K562 (cell line): Measurements from ENCODE around the gene SIGLEC11. TPM values are rescaled to one million over a fixed set of nuclear protein-coding genes. Genes with fewer than 3 reads are reported as not detected.
A peak's percentile ranks its signal among the peaks of the same experiment; 100 is the strongest.

ENCODE experiments used
- GABPB2 ChIP-seq: fragments of 250-450 bp; sonication (Bioruptor Pico); conservative IDR thresholded peaks from 2 replicates; pipeline ENCODE4 v1.5.1; 2021; ENCODE audit warnings: mild to moderate bottlenecking
- KLF13 ChIP-seq: fragments of 450-650 bp; IDR thresholded peaks from 2 replicates; pipeline ENCODE4 v1.6.1; 2016; ENCODE audit warnings: missing genetic modification characterization, low read depth, mild to moderate bottlenecking, missing compliant biosample characterization, moderate library complexity, borderline replicate concordance
- NR4A1 ChIP-seq, 2 experiments: fragments of 250-450 bp in 1 of 2; fragments of 450-650 bp in 1 of 2; sonication (Bioruptor Pico) in 1 of 2; IDR thresholded peaks; 2 replicates each; pipeline versions ENCODE4 v1.4.0 to v1.6.1; 2016 to 2020; ENCODE audit warnings: mild to moderate bottlenecking in 2 of 2, missing compliant biosample characterization in 1 of 2, missing genetic modification characterization in 1 of 2, moderate library complexity in 1 of 2
- PCBP2 ChIP-seq: fragments of 200-400 bp; formaldehyde crosslinking; IDR thresholded peaks from 2 replicates; pipeline ENCODE4 v1.6.1; 2018; ENCODE audit warnings: low read length, low read depth, mild to moderate bottlenecking, moderate library complexity; ENCODE audit not compliant: poor library complexity, severe bottlenecking
- RBFOX2 ChIP-seq: fragments of 200-400 bp; formaldehyde crosslinking; IDR thresholded peaks from 2 replicates; pipeline ENCODE4 v1.6.1; 2017; ENCODE audit warnings: low read depth, mild to moderate bottlenecking, low read length, moderate library complexity
- TAF7 ChIP-seq: fragments of 450-650 bp; IDR thresholded peaks from 2 replicates; pipeline ENCODE4 v1.6.1; 2016; ENCODE audit warnings: missing genetic modification characterization, missing compliant biosample characterization
- ZNF174 ChIP-seq: fragments of 250-450 bp; sonication (Bioruptor Pico); IDR thresholded peaks from 2 replicates; pipeline ENCODE4 v1.4.0; 2020; ENCODE audit warnings: mild to moderate bottlenecking
- ZNF408 ChIP-seq: fragments of 250-450 bp; sonication (Bioruptor Pico); IDR thresholded peaks from 2 replicates; pipeline ENCODE4 v1.4.0; 2020; ENCODE audit warnings: low read depth, mild to moderate bottlenecking, moderate library complexity
- polyA plus RNA-seq, 8 experiments: library from polyadenylated mRNA; depleted of rRNA in 4 of 8; stranded (reverse) in 5 of 8; unstranded in 3 of 8; fragments of >200 nt; fragmentation: Nextera tagmentation in 2 of 8; fragmentation: Illumina TruSeq in 1 of 8; extraction: Ambion mirVana in 2 of 8; extraction: Trizol in 1 of 8; gene quantifications; 2 replicates each; pipeline versions ENCODE4 v1.2.1 to v1.2.3, GENCODE V29; 2011 to 2014; ENCODE audit warnings: inconsistent platforms in 1 of 8, missing spikeins in 1 of 8
- total RNA-seq, 7 experiments: library from RNA; depleted of rRNA in 6 of 7; stranded (reverse); fragments of >200 nt in 6 of 7; fragmentation: Illumina TruSeq in 2 of 7; extraction: Trizol in 2 of 7; gene quantifications; 2 replicates each; pipeline versions ENCODE4 v1.2.1 to v1.2.3, GENCODE V29; 2011 to 2021; ENCODE audit warnings: low replicate concordance in 1 of 7
- TF ChIP-seq, protein P1 (sequence below): fragments of 250-450 bp; sonication (Bioruptor Pico); IDR thresholded peaks from 2 replicates; pipeline ENCODE4 v1.9.0; 2021; ENCODE audit warnings: mild to moderate bottlenecking
- TF ChIP-seq, protein P2 (sequence below): fragments of 450-650 bp; formaldehyde crosslinking; IDR thresholded peaks from 2 replicates; pipeline ENCODE4 v1.4.0; 2020; ENCODE audit warnings: mild to moderate bottlenecking, mixed read lengths
- TF ChIP-seq, protein P3 (sequence below): sonication (generic); formaldehyde crosslinking; IDR thresholded peaks from 2 replicates; pipeline ENCODE4 v1.8.0; 2022; ENCODE audit warnings: missing genetic modification reagents, mild to moderate bottlenecking, borderline replicate concordance
- TF ChIP-seq, protein P4 (sequence below), 3 experiments: fragments of 200-800 bp in 1 of 3; fragments of 250-450 bp in 1 of 3; fragments of 450-650 bp in 1 of 3; sonication (Bioruptor Pico) in 1 of 3; sonication (Bioruptor generic) in 1 of 3; formaldehyde crosslinking in 1 of 3; IDR thresholded peaks; 2 replicates each; pipeline versions ENCODE4 v1.6.1 to v1.8.0; 2016 to 2022; ENCODE audit warnings: mild to moderate bottlenecking in 2 of 3, missing genetic modification characterization in 2 of 3, missing compliant biosample characterization in 1 of 3, moderate library complexity in 1 of 3
- TF ChIP-seq, protein P5 (sequence below): fragments of 450-650 bp; conservative IDR thresholded peaks from 2 replicates; pipeline ENCODE4 v1.6.1; 2016; ENCODE audit warnings: missing genetic modification characterization, low read depth, mild to moderate bottlenecking, control low read depth, missing compliant biosample characterization

The SIGLEC11 gene
- total and polyA plus RNA-seq, 9 of the 15 experiments (the other 6 are each of a cell fraction or from before 2014, with no cell fraction given), result not detected

DNA sequence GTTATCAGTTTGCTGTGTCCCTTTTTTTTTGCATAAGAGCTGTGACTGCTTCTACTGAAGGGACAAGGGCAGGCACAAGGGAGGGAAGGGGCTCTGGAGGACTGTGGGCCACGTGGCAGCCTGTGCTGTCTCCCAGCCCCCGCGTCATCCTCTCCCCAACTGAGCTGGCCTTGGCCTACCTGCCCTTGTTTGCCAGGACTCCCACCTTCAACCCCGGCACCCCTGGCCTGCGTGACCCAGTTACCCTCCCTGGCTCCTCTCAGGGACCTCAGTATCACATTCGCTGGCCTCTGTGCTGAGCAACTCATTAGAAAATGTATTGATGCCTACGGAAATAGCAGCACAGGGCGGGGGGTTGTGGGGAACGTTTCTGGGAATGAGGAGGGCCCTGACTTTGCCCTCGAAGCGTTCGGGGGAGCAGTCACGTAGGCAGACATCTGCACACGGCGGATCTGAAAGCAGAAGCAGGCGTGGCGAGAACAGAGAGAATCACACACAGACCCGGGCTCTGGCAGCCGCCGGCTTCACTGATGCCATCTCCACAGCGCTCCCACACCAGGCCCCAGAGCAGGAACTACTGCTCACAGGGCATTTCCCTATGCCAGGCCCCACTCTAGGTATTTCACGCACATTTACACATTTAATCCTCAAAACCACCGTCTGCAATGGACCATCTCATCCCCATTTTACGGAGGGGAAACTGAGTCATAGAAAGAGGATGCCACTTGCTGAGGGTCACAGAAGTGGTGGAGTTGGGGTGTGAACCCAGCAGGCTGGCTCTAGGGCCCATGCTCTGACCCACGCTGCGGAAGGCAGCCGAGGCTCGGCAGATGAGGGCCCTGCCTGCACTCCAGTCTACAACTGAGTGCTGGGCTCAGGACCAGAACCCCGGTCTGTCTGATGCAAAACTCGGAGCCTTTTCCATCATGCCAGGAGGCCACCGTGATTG is 37.6 kb downstream of the SIGLEC11 start (continued):
- TF ChIP-seq NR4A1 (CRISPR knock-in tag; IDR thresholded peaks at IDR 0.05), result 0 out of 2 replicates have a peak, but pooled peaks have one; percentile 9
- no peak for TF ChIP-seq NR4A1 (tag; IDR thresholded peaks at IDR 0.05)
- no peak for TF ChIP-seq RBFOX2
- no peak for TF ChIP-seq ZNF174 (CRISPR knock-in tag)
- TF ChIP-seq TAF7 (tag), result no peak
- TF ChIP-seq, protein P1, sequence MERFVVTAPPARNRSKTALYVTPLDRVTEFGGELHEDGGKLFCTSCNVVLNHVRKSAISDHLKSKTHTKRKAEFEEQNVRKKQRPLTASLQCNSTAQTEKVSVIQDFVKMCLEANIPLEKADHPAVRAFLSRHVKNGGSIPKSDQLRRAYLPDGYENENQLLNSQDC (CRISPR knock-in tag), result no peak
- no peak for TF ChIP-seq ZNF408
- TF ChIP-seq, protein P2, sequence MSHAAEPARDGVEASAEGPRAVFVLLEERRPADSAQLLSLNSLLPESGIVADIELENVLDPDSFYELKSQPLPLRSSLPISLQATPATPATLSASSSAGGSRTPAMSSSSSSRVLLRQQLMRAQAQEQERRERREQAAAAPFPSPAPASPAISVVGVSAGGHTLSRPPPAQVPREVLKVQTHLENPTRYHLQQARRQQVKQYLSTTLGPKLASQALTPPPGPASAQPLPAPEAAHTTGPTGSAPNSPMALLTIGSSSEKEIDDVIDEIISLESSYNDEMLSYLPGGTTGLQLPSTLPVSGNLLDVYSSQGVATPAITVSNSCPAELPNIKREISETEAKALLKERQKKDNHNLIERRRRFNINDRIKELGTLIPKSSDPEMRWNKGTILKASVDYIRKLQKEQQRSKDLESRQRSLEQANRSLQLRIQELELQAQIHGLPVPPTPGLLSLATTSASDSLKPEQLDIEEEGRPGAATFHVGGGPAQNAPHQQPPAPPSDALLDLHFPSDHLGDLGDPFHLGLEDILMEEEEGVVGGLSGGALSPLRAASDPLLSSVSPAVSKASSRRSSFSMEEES (CRISPR knock-in tag), result no peak
- TF ChIP-seq, protein P3, sequence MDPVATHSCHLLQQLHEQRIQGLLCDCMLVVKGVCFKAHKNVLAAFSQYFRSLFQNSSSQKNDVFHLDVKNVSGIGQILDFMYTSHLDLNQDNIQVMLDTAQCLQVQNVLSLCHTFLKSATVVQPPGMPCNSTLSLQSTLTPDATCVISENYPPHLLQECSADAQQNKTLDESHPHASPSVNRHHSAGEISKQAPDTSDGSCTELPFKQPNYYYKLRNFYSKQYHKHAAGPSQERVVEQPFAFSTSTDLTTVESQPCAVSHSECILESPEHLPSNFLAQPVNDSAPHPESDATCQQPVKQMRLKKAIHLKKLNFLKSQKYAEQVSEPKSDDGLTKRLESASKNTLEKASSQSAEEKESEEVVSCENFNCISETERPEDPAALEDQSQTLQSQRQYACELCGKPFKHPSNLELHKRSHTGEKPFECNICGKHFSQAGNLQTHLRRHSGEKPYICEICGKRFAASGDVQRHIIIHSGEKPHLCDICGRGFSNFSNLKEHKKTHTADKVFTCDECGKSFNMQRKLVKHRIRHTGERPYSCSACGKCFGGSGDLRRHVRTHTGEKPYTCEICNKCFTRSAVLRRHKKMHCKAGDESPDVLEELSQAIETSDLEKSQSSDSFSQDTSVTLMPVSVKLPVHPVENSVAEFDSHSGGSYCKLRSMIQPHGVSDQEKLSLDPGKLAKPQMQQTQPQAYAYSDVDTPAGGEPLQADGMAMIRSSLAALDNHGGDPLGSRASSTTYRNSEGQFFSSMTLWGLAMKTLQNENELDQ (CRISPR knock-in tag), result no peak
- no peak for TF ChIP-seq PCBP2
- TF ChIP-seq GABPB2 (CRISPR knock-in tag), result no peak
- no peak for TF ChIP-seq KLF13
- TF ChIP-seq, protein P4, sequence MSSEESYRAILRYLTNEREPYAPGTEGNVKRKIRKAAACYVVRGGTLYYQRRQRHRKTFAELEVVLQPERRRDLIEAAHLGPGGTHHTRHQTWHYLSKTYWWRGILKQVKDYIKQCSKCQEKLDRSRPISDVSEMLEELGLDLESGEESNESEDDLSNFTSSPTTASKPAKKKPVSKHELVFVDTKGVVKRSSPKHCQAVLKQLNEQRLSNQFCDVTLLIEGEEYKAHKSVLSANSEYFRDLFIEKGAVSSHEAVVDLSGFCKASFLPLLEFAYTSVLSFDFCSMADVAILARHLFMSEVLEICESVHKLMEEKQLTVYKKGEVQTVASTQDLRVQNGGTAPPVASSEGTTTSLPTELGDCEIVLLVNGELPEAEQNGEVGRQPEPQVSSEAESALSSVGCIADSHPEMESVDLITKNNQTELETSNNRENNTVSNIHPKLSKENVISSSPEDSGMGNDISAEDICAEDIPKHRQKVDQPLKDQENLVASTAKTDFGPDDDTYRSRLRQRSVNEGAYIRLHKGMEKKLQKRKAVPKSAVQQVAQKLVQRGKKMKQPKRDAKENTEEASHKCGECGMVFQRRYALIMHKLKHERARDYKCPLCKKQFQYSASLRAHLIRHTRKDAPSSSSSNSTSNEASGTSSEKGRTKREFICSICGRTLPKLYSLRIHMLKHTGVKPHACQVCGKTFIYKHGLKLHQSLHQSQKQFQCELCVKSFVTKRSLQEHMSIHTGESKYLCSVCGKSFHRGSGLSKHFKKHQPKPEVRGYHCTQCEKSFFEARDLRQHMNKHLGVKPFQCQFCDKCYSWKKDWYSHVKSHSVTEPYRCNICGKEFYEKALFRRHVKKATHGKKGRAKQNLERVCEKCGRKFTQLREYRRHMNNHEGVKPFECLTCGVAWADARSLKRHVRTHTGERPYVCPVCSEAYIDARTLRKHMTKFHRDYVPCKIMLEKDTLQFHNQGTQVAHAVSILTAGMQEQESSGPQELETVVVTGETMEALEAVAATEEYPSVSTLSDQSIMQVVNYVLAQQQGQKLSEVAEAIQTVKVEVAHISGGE (CRISPR knock-in tag; IDR thresholded peaks at IDR 0.05), result no peak
- TF ChIP-seq, protein P5, sequence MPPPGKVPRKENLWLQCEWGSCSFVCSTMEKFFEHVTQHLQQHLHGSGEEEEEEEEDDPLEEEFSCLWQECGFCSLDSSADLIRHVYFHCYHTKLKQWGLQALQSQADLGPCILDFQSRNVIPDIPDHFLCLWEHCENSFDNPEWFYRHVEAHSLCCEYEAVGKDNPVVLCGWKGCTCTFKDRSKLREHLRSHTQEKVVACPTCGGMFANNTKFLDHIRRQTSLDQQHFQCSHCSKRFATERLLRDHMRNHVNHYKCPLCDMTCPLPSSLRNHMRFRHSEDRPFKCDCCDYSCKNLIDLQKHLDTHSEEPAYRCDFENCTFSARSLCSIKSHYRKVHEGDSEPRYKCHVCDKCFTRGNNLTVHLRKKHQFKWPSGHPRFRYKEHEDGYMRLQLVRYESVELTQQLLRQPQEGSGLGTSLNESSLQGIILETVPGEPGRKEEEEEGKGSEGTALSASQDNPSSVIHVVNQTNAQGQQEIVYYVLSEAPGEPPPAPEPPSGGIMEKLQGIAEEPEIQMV, result no peak
